G401 (cell line): ENCODE measurements around the gene MORN1. TPM values are rescaled to one million over a fixed set of nuclear protein-coding genes. Genes with fewer than 3 reads are reported as not detected.
"Not testable (repeated sequence)": the region's sequence is repeated elsewhere in the genome, so short reads cannot be mapped to it uniquely, and the experiment has no call there.

Experiments
- DNase-seq: peaks from one replicate; pipeline ENCODE4 v3.0.0-alpha.2; 2015; ENCODE audit warnings: low spot score
- in situ Hi-C: cut with HindIII; loops from 2 replicates; pipeline ENCODE4 v1.10.0; 2016; ENCODE audit warnings: low sequenced_read_pairs, mixed read lengths
- total RNA-seq: library from RNA; depleted of rRNA; stranded (reverse); fragments of >200 nt; shearing (Covaris generic); gene quantifications from 2 replicates; pipeline ENCODE4 v1.2.3, GENCODE V29; 2014

Gene MORN1
- total RNA-seq, 1 experiment from 2014 or later = 29.1 TPM

DNA sequence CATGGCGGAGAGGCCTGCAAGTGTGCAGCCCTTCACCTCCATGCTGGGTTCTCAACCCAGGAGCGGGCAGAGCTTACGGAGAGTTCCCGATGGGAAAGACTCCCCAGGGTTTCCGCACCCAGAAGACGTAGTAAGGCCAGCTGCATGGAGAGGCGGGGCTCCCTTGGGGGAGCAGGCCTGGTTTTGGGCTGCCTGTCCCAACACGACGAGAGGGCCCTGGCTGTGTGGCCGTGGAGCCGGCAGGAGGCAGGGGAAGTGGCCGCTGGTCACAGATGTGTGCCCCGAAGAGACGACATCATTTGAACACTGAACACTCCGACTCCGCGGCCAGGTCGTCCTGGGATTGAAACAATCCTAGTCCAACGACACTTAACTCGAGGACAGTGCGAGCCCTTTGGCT lies 57.0 kb downstream of the MORN1 start:
- in situ Hi-C loops = no loop called here
- DNase-seq = no peak

DNA sequence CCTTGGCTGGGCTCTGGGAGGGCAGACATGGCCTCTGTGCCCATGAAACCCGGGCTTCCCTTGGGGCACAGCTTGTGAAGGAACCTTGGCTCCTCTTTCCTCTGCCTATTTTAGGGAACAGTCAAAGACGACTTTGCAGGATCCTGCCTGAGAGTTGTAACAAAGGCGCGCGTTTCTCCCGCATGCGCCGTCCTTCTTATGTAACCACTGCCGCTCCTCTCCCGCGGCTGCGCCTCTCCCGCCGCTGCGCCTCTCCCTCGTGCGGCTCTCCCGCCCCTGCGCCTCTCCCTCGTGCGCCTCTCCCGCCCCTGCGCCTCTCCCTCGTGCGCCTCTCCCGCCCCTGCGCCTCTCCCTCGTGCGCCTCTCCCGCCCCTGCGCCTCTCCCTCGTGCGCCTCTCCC lies 59.8 kb downstream of the MORN1 start:
- DNase-seq, in situ Hi-C loops: not testable (repeated sequence)

- in situ Hi-C loops = no loop called here
- no peak for DNase-seq
Measured at GRCh38 chr1:2331200-2331544, 60.2 kb downstream of the MORN1 start.

DNA sequence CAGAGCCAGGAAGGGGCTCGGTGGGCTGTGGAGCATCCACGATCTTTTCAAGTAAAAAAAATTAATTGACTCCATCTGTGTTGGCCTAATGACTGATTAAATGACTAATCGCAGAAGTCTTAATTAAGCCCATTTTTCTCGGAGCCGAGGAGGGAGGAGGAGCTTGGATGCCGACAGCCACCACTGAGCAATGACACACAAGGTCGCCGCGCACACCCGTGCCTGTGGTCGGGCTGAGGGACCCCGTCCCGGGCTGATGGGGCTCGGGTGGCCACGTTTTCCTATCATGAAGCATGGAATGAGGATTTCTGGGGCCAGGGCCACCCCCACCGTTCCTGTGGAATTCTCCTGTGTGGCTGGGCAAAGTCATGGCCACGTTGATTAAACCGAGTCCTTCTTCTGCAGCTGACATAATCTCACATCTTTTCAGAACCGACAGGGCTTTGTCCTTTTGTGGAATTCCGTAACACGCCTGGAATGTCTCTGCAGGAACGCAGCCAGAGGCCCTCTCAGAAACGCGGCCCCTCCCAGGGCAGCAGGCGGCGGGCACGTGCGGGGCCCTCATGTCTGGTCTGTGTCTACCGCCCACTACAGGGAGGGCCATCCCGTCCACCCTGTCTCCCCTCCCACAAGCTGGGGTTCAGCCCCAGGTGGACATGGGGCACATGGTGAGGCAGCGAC lies 60.7 kb downstream of the MORN1 start:
- no peak for DNase-seq
- in situ Hi-C loops = no loop called here

DNA sequence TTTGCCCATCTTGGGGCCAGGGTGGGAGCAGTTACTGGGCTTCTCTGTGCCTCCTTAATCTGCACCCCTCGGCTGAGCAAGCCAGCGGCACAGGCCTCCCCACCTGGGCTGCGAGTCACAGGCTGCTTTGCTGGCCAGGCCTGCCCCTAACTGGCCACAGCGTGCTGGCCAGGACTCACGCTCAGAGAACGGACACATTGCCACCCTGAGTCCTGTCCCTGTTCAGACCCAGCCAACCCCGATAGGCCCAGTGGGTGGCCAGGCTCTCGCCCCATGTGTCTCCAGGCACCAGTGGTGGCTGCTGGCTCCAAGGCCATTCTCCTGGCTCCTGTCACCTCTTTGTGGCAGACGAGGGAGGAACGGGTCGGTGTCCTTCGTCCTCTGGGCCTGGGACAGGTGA lies 61.3 kb downstream of the MORN1 start:
- in situ Hi-C loops = no loop called here
- DNase-seq = no peak

DNA sequence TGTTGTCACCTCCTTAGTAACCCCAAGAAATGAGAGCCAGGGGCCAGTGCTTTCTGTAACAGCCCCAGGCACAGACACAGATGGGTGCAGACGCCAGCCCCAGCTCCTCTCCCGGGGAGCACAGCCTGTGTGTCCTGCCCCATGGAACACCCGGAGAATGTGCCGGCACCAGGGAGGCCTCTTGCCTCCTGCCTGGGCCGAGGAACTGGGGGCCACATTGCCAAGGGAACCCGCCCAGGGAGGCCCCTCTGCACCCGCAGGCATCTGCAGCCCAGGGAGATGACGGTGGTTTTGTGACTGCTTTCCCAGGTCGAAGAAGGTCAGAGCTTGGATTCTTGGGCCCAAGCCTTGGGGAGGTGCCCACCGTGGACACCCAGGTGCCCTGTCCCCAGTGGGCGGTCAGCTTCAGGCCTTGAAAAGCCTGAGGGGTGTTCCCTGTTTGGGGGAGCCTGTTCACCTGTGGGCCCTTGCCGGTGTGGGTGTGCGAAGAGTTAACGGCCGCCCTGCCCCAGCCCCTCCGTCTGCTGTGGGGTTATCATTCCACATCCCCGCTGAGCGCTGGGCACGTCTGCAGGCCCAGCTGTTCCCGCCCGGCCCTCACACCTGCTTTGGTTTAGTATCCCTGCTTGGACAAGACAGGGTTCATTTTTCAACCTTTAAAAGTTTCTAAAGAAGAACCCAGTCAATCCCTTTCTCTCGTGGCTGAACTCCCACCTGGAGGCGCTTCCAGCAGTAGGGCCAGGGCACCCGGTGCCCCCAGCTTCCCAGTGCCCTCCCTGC lies 62.5 kb downstream of the MORN1 start:
- in situ Hi-C loops = no loop called here

GRCh38 chr1:2327841-2328240 lies 63.5 kb downstream of the MORN1 start:
- no peak for DNase-seq
- in situ Hi-C loops = no loop called here

More for the DNA sequence above, 62.5 kb downstream of the MORN1 start:
- no peak for DNase-seq

GRCh38 chr1:2327162-2327561 lies 64.2 kb downstream of the MORN1 start:
- in situ Hi-C loops = not testable (repeated sequence)

DNA sequence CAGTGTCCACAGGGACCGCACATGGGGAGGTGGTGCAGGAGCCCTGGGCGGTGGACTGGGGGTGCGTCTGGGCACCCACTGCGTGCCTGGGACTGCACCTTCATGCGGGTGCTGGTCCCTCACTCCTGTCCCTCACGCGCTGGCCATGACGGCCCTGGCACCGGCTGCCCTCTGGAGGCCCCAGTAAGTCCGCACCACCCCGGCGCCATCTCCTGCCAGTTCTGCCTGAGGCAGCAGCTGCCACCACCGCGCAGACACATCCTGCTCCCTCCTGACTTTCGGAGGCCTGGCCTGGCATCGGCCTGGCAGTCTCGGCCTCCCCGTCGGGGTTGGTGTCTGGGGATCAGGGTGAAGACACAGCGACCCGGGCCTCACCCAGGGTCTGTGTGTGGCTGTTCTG lies 64.8 kb downstream of the MORN1 start:
- in situ Hi-C loops = no loop called here
- DNase-seq = peak; percentile 75

More at GRCh38 chr1:2327162-2327561, 64.2 kb downstream of the MORN1 start:
- not testable (repeated sequence) for DNase-seq

DNA sequence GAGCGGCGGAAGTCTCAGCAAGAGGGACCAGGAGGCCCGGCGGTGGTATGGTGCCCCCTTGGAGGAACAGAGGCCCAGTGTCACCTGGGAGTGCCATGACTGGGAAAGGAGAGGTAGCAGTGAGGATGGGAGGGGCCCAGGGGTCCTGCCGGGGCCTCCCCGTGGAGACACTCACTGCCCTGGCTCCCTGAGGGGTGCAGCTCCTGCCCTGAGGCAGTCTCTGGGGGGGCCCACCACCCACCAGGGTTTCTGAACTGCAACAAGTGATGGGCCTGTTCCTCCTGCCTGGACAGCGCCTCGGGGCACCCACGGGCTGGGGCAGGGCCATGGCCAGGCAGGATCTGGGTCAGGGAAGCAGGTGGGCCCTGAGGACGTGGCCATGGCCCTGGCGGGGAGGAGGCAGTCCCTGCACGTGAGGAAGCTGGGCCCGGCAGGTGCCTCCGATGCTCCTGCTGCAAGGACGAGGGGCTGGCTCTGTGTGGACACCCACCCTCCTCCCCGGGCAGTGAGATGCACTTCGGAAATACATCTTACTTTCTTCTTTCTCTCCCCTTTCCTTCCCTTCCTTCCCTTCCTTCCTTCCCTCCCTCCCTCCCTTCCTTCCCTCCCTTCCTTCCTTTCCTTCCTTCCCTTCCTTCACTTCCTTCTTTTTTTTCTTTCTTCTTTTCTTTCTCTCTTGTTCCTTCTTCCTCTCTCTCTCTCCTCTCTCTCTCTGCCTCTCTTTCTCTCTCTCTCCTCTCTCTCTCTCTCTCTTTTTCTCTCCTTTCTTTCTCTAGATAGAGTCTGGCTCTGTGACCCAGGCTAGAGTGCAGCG lies 66.6 kb downstream of the MORN1 start:
- in situ Hi-C loops = no loop called here

DNA sequence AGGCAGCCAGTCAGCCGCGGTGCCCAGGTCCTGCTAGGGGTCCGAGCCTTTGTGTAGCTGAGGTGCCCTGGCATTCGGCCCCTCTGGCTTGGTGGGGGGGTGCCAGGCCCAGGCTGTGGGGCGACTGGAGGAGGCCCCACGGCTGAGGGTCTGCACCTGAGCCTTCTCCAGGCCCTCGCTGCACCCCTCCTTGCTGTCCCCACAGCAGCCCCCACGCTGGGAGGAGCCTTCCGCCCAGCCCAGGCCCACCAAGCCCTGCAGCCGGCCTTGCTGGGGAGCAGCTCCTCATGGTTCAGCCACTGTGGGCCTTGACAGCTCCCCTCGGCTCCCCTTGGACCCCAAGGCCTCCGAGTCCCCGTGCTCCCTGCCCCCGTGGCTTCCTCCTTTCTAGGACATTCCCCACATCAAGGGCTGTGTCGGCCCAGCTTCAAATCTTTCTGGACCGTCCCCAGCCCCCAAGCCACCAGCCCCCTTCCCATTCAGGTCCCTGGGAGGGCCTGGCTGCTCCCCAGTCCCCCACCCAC lies 67.8 kb downstream of the MORN1 start:
- in situ Hi-C loops = no loop called here

More for the DNA sequence above, 66.6 kb downstream of the MORN1 start:
- DNase-seq = no peak

DNA sequence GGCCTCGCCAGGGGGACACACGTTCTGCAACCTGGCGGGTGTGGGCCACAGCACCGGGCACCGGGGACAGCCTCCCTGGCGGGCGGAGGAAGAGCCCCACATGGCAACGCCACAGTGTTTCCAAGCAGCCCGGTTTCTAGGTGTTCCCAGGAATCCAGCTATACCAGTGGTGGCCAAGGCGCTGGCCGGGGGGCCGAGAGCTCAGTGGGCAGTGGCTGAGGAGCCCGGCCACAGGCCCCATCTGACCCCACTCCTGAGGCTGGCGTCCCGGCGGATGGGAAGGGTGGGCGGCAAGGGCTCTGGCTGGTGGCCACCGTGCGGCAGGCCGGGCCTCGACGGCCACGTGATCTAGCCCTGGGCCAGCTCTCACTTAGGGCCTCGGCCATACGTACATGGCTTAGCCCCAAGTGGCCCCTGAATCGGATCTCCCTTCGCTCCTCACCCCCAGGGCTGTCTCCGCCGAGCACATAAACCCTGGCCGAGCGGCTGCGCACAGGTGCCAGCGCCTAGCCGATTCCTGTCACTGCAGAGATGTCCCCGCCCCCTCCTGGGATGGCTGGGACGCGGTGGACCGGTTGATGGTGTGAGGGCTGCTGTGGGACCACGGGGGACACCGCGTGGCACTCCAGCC lies 68.7 kb downstream of the MORN1 start:
- in situ Hi-C loops = no loop called here
- no peak for DNase-seq

More for the DNA sequence above, 67.8 kb downstream of the MORN1 start:
- no peak for DNase-seq

- DNase-seq = peak; percentile 71
- in situ Hi-C loops = no loop called here
Measured at GRCh38 chr1:2322065-2322571, 69.2 kb downstream of the MORN1 start.

DNA sequence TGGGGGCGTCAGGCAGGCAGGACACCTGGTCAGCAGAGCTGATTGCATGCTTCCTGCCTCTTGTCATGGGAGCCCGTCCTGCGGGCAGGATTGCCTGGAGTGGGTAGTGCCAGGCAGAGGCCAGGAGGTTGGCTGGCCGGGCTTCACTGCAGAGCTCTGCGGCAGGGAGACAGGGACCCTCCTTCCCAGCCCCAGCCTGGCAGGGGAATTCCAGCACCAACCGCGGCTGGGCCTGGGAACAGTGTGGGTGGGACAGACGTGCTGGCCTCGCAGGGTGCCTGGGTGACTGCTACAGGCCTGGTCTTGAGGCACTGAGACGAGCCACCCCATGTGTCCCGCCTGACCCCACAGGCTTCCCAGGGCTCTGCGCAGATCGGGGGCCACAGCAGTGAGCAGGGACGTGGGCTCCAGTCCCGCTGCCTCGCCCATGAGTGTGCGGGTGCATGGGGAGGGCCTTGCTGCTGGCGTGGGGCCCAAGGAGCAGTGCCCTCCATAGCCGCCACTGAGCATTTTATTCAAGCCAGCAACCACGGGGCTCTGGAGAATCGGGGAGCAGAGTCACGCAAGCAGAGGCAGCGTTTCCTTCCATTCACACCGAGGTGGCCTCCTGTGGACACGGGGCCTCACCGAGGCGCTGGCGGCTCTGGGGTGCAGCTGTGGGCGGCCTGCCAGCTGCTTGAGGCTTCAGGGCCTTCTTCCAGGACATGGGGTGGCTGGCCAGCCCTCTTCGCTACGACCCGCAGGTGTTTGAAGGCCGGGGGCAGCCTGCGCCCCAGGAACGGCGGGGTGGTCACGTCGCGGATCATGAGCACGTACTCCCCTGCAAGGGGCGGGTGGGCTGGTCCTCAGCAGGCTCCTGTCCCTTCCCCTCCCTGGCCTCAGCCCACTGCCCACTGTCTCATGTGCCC lies 70.3 kb downstream of the MORN1 start:
- in situ Hi-C loops = no loop called here
- DNase-seq = peak; percentile 42

GRCh38 chr1:2320006-2320405 lies 71.3 kb downstream of the MORN1 start:
- no peak for DNase-seq
- in situ Hi-C loops = no loop called here

DNA sequence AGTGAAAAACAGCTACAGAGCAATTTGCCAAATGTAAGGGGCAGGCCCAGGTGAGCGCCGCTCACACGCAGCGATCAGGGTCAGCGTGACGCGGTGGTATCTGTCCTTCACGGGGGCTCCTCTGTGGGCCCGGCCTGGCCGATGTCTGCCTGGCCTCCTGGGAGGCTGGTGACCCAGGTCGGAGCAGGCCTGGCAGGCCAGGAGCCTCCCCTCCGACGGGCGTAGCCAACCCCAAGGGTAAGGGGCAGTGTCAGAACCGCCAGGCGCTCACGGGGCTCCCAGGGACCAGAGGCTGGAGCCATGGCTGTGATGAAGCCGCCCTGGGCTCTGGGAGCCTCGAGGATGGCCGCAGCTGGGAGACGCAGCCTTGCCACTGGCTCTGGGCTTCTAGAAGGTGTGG lies 72.1 kb downstream of the MORN1 start:
- DNase-seq = no peak
- in situ Hi-C loops = no loop called here

- DNase-seq = peak; percentile 37
- in situ Hi-C loops = no loop called here
Measured at GRCh38 chr1:2318314-2319278, 72.8 kb downstream of the MORN1 start.
